Measurements from ENCODE around the gene CPLANE2.
"Not testable (repeated sequence)": the region's sequence is repeated elsewhere in the genome, so short reads cannot be mapped to it uniquely, and the experiment has no call there.

CPLANE2 gene

DNA sequence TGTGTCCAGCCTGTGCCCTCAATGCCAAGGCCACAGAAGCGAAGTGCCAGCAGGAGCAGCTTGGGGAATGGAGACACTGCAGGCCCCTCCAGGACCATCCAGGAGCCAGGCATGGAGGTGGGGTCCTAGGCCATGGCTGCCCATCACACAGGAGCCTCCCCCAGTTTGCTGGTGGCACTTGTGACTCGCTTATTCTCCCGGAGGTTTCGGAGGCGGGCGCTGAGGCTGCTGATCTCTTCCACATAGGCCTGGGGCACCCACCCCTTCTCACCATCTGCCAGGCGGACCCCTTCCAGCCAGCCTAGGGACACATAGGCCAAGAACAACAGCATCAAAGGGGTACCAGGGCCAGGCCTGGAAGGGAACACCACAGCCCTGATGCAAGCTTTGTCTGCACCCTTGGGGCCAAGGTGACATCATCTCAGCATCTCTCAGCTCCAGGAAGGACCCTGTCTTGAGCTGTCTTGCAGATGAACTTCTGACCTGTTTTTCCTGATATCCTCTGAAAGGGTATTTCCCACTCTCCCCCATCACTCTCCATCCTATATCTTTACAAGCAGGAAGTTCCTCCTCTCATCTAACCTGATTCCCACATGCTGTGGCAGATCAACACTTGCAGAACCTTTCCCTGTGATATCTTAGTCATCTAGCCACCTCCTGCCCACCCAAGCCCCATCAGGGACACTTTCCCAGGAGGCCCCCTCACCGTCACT, 38.4 kb downstream of the CPLANE2 start:
- TF ChIP-seq, protein P1, sequence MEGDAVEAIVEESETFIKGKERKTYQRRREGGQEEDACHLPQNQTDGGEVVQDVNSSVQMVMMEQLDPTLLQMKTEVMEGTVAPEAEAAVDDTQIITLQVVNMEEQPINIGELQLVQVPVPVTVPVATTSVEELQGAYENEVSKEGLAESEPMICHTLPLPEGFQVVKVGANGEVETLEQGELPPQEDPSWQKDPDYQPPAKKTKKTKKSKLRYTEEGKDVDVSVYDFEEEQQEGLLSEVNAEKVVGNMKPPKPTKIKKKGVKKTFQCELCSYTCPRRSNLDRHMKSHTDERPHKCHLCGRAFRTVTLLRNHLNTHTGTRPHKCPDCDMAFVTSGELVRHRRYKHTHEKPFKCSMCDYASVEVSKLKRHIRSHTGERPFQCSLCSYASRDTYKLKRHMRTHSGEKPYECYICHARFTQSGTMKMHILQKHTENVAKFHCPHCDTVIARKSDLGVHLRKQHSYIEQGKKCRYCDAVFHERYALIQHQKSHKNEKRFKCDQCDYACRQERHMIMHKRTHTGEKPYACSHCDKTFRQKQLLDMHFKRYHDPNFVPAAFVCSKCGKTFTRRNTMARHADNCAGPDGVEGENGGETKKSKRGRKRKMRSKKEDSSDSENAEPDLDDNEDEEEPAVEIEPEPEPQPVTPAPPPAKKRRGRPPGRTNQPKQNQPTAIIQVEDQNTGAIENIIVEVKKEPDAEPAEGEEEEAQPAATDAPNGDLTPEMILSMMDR (IDR thresholded peaks at IDR 0.05; ENCODE audit: borderline replicate concordance, control extremely low read depth, extremely low read depth, insufficient read depth, missing control alignments): no peak
- in situ Hi-C loops (cut with MboI; ENCODE audit: low sequenced_read_pairs, unreplicated experiment): no loop called here
- no peak for DNase-seq (ENCODE audit: low spot score)

DNA sequence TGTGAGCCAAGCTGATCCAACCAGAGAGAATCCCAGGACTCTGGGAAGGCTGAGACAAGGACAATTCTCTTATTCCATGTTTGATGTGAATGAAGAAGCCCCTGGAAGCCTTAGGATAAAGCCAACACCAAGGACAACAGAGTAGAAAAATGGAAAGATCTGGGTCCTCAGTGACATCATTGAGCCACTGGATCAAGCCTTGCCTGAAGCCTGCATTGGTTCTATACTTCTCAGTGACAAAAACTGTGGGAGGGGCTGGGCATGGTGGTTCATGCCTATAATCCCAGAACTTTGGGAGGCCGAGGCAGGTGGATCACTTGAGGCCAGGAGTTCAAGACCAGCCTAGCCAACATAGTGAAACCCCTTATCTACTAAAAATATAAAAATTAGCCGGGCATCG, 40.1 kb downstream of the CPLANE2 start:
- in situ Hi-C loops (cut with MboI; ENCODE audit: low sequenced_read_pairs, unreplicated experiment): no loop called here
- TF ChIP-seq, protein P1 (IDR thresholded peaks at IDR 0.05; ENCODE audit: borderline replicate concordance, control extremely low read depth, extremely low read depth, insufficient read depth, missing control alignments): no peak

DNA sequence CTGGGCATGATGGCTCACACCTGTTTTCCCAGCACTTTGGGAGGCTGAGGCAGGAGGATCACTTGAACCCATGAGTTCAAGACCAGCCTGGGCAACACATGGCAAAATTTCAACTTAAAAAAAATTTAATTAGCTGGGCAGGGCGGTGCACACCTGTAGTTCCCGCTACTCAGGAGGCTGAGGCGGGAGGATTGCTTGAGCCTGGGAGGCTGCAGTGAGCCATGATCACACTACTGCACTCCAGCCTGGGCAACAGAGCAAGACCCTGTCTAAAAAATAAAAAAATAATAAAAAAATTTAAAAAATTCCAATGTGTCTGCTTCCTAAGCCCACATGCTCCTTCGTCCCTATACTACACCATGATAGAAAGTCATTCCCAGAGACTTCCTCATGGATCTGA, 40.8 kb downstream of the CPLANE2 start:
- in situ Hi-C loops (cut with MboI; ENCODE audit: low sequenced_read_pairs, unreplicated experiment): not testable (repeated sequence)

More for the DNA sequence above, 40.1 kb downstream of the CPLANE2 start:
- no peak for DNase-seq (ENCODE audit: low spot score)

DNA sequence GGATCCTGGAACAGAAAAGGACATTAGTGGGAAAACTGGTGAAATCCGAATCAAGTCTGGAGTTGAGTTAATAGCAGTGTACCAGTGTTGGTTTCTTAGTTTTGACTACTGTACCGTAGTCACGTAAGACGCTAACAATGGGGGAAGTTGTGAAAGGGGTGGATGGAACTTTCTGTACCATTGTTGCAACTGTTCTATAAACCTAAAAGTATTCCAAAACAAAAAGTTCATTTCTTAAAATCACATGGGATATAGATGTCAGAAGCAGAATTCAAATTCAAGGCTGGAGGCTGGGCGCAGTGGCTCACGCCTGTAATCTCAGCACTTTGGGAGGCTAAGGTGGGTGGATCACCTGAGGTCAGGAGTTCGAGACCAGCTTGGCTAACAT, 41.5 kb downstream of the CPLANE2 start:
- no peak for DNase-seq (ENCODE audit: low spot score)
- in situ Hi-C loops (cut with MboI; ENCODE audit: low sequenced_read_pairs, unreplicated experiment): no loop called here
- TF ChIP-seq, protein P1 (IDR thresholded peaks at IDR 0.05; ENCODE audit: borderline replicate concordance, control extremely low read depth, extremely low read depth, insufficient read depth, missing control alignments): no peak

More for the DNA sequence above, 40.8 kb downstream of the CPLANE2 start:
- DNase-seq (ENCODE audit: low spot score): not testable (repeated sequence)

DNA sequence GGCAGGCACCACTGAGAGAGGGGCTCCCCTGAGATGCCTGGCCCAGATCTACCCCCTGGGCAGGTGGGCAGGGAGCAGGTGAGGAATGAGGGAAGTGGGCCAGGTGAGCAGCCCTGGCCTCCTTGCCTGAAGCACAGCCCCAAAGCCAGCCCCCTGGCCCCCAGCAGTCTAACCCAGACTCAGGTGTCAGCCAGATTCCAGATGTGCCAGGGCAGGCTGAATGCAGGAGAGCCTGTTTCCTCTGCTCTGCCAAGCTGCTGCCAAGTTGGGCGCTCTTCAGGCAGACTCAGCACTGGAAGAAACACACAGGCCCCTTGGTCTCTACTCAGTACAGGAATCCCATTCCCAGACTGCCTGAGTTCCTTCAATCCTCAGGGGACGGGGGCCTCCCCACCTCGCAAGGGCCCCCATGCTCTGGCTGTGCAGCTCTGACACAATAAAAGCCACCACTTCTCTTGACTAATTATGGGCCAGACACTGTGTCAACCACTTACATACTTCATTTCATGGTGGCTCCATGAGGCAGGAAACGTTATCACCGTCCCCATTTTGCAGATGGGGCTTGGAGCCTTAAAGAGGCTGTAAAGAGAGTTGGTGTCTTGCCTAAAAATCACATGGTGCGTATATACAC, 45.0 kb downstream of the CPLANE2 start:
- in situ Hi-C loops (cut with MboI; ENCODE audit: low sequenced_read_pairs, unreplicated experiment): no loop called here
- DNase-seq (ENCODE audit: low spot score): no peak
- TF ChIP-seq, protein P1 (IDR thresholded peaks at IDR 0.05; ENCODE audit: borderline replicate concordance, control extremely low read depth, extremely low read depth, insufficient read depth, missing control alignments): no peak

DNA sequence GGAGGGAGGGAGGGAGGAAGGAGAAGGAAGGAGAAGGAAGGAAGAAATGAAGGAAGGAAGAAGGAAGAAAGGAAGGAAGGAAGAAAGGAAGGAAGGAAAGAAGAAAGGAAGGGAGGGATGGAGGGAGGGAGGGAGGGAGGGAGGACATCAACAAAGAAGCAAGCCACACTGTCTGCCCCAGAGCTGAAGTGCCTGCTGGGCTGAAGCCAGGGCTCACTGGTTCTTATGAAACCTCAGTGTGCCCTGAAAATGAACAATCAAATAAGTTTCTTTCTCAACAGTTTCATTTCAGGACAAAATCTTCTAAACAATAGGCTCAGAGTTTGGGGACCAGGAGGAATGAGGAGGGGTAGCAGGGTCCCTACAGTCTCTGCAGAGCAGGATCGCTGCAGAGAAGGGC, 45.7 kb downstream of the CPLANE2 start:
- TF ChIP-seq, protein P1 (IDR thresholded peaks at IDR 0.05; ENCODE audit: borderline replicate concordance, control extremely low read depth, extremely low read depth, insufficient read depth, missing control alignments): no peak
- DNase-seq (ENCODE audit: low spot score): no peak
- in situ Hi-C loops (cut with MboI; ENCODE audit: low sequenced_read_pairs, unreplicated experiment): no loop called here

DNA sequence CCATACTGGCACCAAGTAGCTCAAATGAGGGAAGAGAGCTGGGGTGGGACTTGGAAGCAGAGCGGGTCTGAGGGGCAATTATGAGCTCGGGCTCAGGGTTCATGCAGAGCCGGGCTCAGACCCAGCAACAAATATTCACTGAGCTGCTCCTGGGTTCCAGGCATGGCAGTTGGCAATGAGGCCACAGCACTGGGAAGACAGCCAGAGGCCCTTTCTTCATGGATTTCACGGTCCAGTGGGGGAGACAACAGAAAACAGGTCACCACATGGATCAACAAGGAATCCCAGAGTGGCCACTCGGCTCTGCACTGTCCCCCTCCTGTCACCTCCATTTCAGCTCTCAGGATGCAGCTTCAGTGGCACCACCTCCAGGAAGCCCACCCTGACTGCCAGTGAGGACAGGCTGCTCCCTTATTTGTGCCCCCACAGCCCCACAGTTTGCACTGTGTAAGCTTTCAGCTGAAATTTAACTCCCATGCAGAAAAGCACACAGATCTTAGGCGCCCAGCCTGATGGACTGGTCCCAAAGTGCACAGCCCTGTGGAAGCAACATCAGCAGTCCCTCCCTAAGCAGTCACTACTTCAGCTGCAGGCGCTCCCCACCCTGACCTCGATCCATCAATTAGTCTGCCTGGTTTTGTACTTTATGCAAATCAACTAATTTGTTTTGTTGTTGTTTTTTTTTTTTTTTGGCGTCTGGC, 46.9 kb downstream of the CPLANE2 start:
- no peak for DNase-seq (ENCODE audit: low spot score)
- TF ChIP-seq, protein P1 (IDR thresholded peaks at IDR 0.05; ENCODE audit: borderline replicate concordance, control extremely low read depth, extremely low read depth, insufficient read depth, missing control alignments): no peak
- in situ Hi-C loops (cut with MboI; ENCODE audit: low sequenced_read_pairs, unreplicated experiment): loop anchor here (5.0 kb wide), 1 partner anchor 108 kb away; no protein-coding TSS in a partner anchor
